Measurements from ENCODE around the gene SMOC2. TPM values are rescaled to one million over a fixed set of nuclear protein-coding genes. Genes with fewer than 3 reads are reported as not detected.

The SMOC2 gene
- polyA plus RNA-seq, 1 of the 3 experiments (the other 2 are of a cell fraction): not detected

DNA sequence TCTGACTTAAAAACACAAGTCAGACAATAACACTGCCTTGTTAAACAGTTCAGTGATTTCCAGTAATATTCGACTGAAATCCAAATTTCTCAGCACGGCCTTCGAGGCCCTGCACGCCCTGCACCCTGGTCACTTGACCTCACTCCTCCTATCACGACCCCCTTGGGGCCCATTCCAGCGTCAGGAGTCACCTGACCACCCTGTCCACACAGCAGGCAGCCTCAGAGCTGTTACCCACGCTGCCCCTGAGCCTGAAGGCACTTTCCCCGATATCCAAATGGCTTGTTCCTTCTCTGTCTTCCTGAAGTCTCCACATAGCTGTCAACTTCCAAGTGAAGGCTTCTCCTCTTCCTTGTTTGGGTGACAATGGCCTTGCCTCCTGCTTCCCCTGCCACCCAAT lies 33.1 kb upstream of the SMOC2 start:
- no peaks in the 10 kb centered on the region for H3F3A ChIP-seq (replicated peaks; ENCODE audit: insufficient read depth)

GRCh38 chr6:168408504-168409136 lies 32.4 kb upstream of the SMOC2 start:
- no peak for DNase-seq
- H3K9ac ChIP-seq: no peak overlapping the region
- no peak overlapping the region for H3K27ac ChIP-seq (ENCODE audit: low read depth in 2 of 2, low read length in 1 of 2)
- H3K27me3 ChIP-seq (ENCODE audit: insufficient read depth): no peaks in the 10 kb centered on the region
- H2AFZ ChIP-seq (ENCODE audit: low read depth): no peak overlapping the region
- no peak overlapping the region for H3K4me2 ChIP-seq
- H4K20me1 ChIP-seq (ENCODE audit: insufficient read depth): no peaks in the 10 kb centered on the region
- CTCF ChIA-PET: no interaction called here
- H3K36me3 ChIP-seq (replicated peaks in 1 of 2; ENCODE audit: control insufficient read depth in 1 of 2, insufficient read depth in 2 of 2, low read length in 1 of 2): no peaks in the 10 kb centered on the region
- POLR2A ChIA-PET: no interaction called here
- TF ChIP-seq POLR2AphosphoS5 (IDR thresholded peaks at IDR 0.05; ENCODE audit: low read depth, low read length) (no peak), RXRA (IDR thresholded peaks at IDR 0.05; ENCODE audit: borderline replicate concordance, low read depth) (no peak), EP300 (IDR thresholded peaks at IDR 0.05; ENCODE audit: borderline replicate concordance in 1 of 2, low read depth in 1 of 2, low read length in 1 of 2) (no peak), FOXM1 (IDR thresholded peaks at IDR 0.05; ENCODE audit: low read depth) (no peak), TCF12 (IDR thresholded peaks at IDR 0.05) (no peak), MEF2A (IDR thresholded peaks at IDR 0.05; ENCODE audit: borderline replicate concordance, low read depth) (no peak), ELF1 (IDR thresholded peaks at IDR 0.05) (no peak), RAD21 (IDR thresholded peaks at IDR 0.05; ENCODE audit: low read length) (no peak), PBX3 (IDR thresholded peaks at IDR 0.05) (no peak), YY1 (IDR thresholded peaks at IDR 0.05; ENCODE audit: low read depth) (no peak), RFX5 (IDR thresholded peaks at IDR 0.05; ENCODE audit: low read length) (no peak), CHD2 (IDR thresholded peaks at IDR 0.05; ENCODE audit: low read length, partially characterized antibody) (no peak), FOSL2 (IDR thresholded peaks at IDR 0.05; ENCODE audit: borderline replicate concordance, low read depth) (no peak), EZH2phosphoT487 (IDR thresholded peaks at IDR 0.05; ENCODE audit: borderline replicate concordance, low read depth) (no peak), GATA2 (CRISPR knock-in tag; IDR thresholded peaks at IDR 0.05) (no peak), GABPA (IDR thresholded peaks at IDR 0.05; ENCODE audit: low read depth) (no peak), TEAD4 (IDR thresholded peaks at IDR 0.05; ENCODE audit: borderline replicate concordance, insufficient read depth) (no peak)
- TF ChIP-seq, protein P1, sequence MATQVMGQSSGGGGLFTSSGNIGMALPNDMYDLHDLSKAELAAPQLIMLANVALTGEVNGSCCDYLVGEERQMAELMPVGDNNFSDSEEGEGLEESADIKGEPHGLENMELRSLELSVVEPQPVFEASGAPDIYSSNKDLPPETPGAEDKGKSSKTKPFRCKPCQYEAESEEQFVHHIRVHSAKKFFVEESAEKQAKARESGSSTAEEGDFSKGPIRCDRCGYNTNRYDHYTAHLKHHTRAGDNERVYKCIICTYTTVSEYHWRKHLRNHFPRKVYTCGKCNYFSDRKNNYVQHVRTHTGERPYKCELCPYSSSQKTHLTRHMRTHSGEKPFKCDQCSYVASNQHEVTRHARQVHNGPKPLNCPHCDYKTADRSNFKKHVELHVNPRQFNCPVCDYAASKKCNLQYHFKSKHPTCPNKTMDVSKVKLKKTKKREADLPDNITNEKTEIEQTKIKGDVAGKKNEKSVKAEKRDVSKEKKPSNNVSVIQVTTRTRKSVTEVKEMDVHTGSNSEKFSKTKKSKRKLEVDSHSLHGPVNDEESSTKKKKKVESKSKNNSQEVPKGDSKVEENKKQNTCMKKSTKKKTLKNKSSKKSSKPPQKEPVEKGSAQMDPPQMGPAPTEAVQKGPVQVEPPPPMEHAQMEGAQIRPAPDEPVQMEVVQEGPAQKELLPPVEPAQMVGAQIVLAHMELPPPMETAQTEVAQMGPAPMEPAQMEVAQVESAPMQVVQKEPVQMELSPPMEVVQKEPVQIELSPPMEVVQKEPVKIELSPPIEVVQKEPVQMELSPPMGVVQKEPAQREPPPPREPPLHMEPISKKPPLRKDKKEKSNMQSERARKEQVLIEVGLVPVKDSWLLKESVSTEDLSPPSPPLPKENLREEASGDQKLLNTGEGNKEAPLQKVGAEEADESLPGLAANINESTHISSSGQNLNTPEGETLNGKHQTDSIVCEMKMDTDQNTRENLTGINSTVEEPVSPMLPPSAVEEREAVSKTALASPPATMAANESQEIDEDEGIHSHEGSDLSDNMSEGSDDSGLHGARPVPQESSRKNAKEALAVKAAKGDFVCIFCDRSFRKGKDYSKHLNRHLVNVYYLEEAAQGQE (IDR thresholded peaks at IDR 0.05; ENCODE audit: low read depth, low read length): no peak
- TF ChIP-seq, protein P2, sequence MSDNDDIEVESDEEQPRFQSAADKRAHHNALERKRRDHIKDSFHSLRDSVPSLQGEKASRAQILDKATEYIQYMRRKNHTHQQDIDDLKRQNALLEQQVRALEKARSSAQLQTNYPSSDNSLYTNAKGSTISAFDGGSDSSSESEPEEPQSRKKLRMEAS (IDR thresholded peaks at IDR 0.05; ENCODE audit: low read depth): no peak
- 42% methylated on average over 13 of the region's 13 CpGs for WGBS (ENCODE audit: low lambda C conversion rate)
- no peaks in the 10 kb centered on the region for H3K4me1 ChIP-seq (ENCODE audit: control insufficient read depth in 1 of 2, insufficient read depth in 2 of 2, low read depth in 1 of 2, low read length in 1 of 2)
- no peaks in the 10 kb centered on the region for H3K9me3 ChIP-seq
- no peaks in the 10 kb centered on the region for H3K9me2 ChIP-seq
- no peaks in the 10 kb centered on the region for H3K79me2 ChIP-seq (ENCODE audit: insufficient read depth)
- no peak overlapping the region for H3K4me3 ChIP-seq (ENCODE audit: low read depth in 2 of 2, low read length in 1 of 2)
- no peaks in the 10 kb centered on the region for H3F3A ChIP-seq (replicated peaks; ENCODE audit: insufficient read depth)

More for the DNA sequence above, 33.1 kb upstream of the SMOC2 start:
- Histone ChIP-seq H3K27me3 (ENCODE audit: insufficient read depth) (no peaks in the 10 kb centered on the region), H3K4me1 (ENCODE audit: control insufficient read depth in 1 of 2, insufficient read depth in 2 of 2, low read depth in 1 of 2, low read length in 1 of 2) (no peaks in the 10 kb centered on the region), H3K9ac (no peak overlapping the region), H3K4me2 (no peak overlapping the region), H3K9me2 (no peaks in the 10 kb centered on the region), H2AFZ (ENCODE audit: low read depth) (no peak overlapping the region), H3K27ac (ENCODE audit: low read depth in 2 of 2, low read length in 1 of 2) (no peak overlapping the region), H3K4me3 (ENCODE audit: low read depth in 2 of 2, low read length in 1 of 2) (no peak overlapping the region), H4K20me1 (ENCODE audit: insufficient read depth) (no peaks in the 10 kb centered on the region), H3K9me3 (no peaks in the 10 kb centered on the region), H3K79me2 (ENCODE audit: insufficient read depth) (no peaks in the 10 kb centered on the region), H3K36me3 (replicated peaks in 1 of 2; ENCODE audit: control insufficient read depth in 1 of 2, insufficient read depth in 2 of 2, low read length in 1 of 2) (no peaks in the 10 kb centered on the region)
- TF ChIP-seq IRF3 (IDR thresholded peaks at IDR 0.05; ENCODE audit: low read depth, low read length) (no peak), CHD2 (IDR thresholded peaks at IDR 0.05; ENCODE audit: low read length, partially characterized antibody) (no peak), TCF12 (IDR thresholded peaks at IDR 0.05) (no peak)
- ChIA-PET POLR2A (no interaction called here), CTCF (no interaction called here)
- no peak for DNase-seq
- 19% methylated on average over 8 of the region's 8 CpGs for WGBS (ENCODE audit: low lambda C conversion rate)
